ENCODE results near the gene PPP1R9B. TPM values are rescaled to one million over a fixed set of nuclear protein-coding genes. Genes with fewer than 3 reads are reported as not detected.

Gene PPP1R9B
- total RNA-seq, 2 donors from 2014 or later = 36.2 to 79.7 TPM

- no peak for DNase-seq (ENCODE audit: low spot score)
- H3K9me3 ChIP-seq = no peaks in the 10 kb centered on the region
- WGBS = 81% methylated on average over 15 of the region's 15 CpGs
- H3K27me3 ChIP-seq (replicated peaks; ENCODE audit: insufficient read depth) = no peaks in the 10 kb centered on the region
- H3K27ac ChIP-seq = no peak overlapping the region
- intact Hi-C loops (cut with DNase I) = no loop called here
- no peaks in the 10 kb centered on the region for H3K36me3 ChIP-seq
- H3K4me3 ChIP-seq = no peak overlapping the region
- no peaks in the 10 kb centered on the region for H3K4me1 ChIP-seq (replicated peaks)
- TF ChIP-seq CTCF (IDR thresholded peaks at IDR 0.05) (no peak), POLR2AphosphoS5 (IDR thresholded peaks at IDR 0.05) (no peak), POLR2A (IDR thresholded peaks at IDR 0.05) (no peak)
Observed at GRCh38 chr17:50102164-50102991, 48.1 kb downstream of the PPP1R9B start.

- no peaks in the 10 kb centered on the region for H3K4me1 ChIP-seq (replicated peaks)
- H3K27ac ChIP-seq = no peak overlapping the region
- H3K36me3 ChIP-seq = no peaks in the 10 kb centered on the region
- WGBS = 51% methylated on average over 17 of the region's 17 CpGs
- no peak for DNase-seq (ENCODE audit: low spot score)
- H3K4me3 ChIP-seq = no peak overlapping the region
- TF ChIP-seq POLR2A (IDR thresholded peaks at IDR 0.05) (no peak), CTCF (IDR thresholded peaks at IDR 0.05) (no peak), POLR2AphosphoS5 (IDR thresholded peaks at IDR 0.05) (no peak)
- intact Hi-C loops (cut with DNase I) = no loop called here
- no peaks in the 10 kb centered on the region for H3K27me3 ChIP-seq (replicated peaks; ENCODE audit: insufficient read depth)
- H3K9me3 ChIP-seq = no peaks in the 10 kb centered on the region
Observed at GRCh38 chr17:50101346-50102163, 48.9 kb downstream of the PPP1R9B start.

GRCh38 chr17:50100921-50101345 is 49.5 kb downstream of the PPP1R9B start:
- H3K4me3 ChIP-seq = no peak overlapping the region
- H3K27ac ChIP-seq = no peak overlapping the region
- TF ChIP-seq POLR2A (IDR thresholded peaks at IDR 0.05) (no peak), CTCF (IDR thresholded peaks at IDR 0.05) (no peak), POLR2AphosphoS5 (IDR thresholded peaks at IDR 0.05) (no peak)
- intact Hi-C loops (cut with DNase I) = no loop called here
- WGBS = 53% methylated on average over 15 of the region's 15 CpGs
- H3K4me1 ChIP-seq (replicated peaks) = peaks cover 3% of the 10 kb centered on the region
- H3K27me3 ChIP-seq (replicated peaks; ENCODE audit: insufficient read depth) = no peaks in the 10 kb centered on the region
- no peaks in the 10 kb centered on the region for H3K9me3 ChIP-seq
- H3K36me3 ChIP-seq = no peaks in the 10 kb centered on the region
- no peak for DNase-seq (ENCODE audit: low spot score)

GRCh38 chr17:50100480-50100883 is 50.0 kb downstream of the PPP1R9B start:
- H3K4me1 ChIP-seq (replicated peaks) = peaks cover 4% of the 10 kb centered on the region
- H3K9me3 ChIP-seq = no peaks in the 10 kb centered on the region
- no peak overlapping the region for H3K27ac ChIP-seq
- H3K4me3 ChIP-seq = no peak overlapping the region
- no peak for TF ChIP-seq CTCF (IDR thresholded peaks at IDR 0.05)
- TF ChIP-seq POLR2AphosphoS5 (IDR thresholded peaks at IDR 0.05) = no peak
- no peak for TF ChIP-seq POLR2A (IDR thresholded peaks at IDR 0.05)
- H3K27me3 ChIP-seq (replicated peaks; ENCODE audit: insufficient read depth) = no peaks in the 10 kb centered on the region
- 53% methylated on average over 5 of the region's 5 CpGs for WGBS
- H3K36me3 ChIP-seq = no peaks in the 10 kb centered on the region
- no peak for DNase-seq (ENCODE audit: low spot score)
- intact Hi-C loops (cut with DNase I) = no loop called here

Data from prostate gland (tissue), 2 donors.